ENCODE data around the gene MAN1C1.

- TF ChIP-seq, protein P1, sequence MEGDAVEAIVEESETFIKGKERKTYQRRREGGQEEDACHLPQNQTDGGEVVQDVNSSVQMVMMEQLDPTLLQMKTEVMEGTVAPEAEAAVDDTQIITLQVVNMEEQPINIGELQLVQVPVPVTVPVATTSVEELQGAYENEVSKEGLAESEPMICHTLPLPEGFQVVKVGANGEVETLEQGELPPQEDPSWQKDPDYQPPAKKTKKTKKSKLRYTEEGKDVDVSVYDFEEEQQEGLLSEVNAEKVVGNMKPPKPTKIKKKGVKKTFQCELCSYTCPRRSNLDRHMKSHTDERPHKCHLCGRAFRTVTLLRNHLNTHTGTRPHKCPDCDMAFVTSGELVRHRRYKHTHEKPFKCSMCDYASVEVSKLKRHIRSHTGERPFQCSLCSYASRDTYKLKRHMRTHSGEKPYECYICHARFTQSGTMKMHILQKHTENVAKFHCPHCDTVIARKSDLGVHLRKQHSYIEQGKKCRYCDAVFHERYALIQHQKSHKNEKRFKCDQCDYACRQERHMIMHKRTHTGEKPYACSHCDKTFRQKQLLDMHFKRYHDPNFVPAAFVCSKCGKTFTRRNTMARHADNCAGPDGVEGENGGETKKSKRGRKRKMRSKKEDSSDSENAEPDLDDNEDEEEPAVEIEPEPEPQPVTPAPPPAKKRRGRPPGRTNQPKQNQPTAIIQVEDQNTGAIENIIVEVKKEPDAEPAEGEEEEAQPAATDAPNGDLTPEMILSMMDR (IDR thresholded peaks at IDR 0.05; ENCODE audit: poor library complexity, severe bottlenecking): no peak
- no peak for TF ChIP-seq EZH2 (IDR thresholded peaks at IDR 0.05; ENCODE audit: borderline replicate concordance, insufficient read depth, low read length, poor library complexity, severe bottlenecking)
- TF ChIP-seq, protein P2, sequence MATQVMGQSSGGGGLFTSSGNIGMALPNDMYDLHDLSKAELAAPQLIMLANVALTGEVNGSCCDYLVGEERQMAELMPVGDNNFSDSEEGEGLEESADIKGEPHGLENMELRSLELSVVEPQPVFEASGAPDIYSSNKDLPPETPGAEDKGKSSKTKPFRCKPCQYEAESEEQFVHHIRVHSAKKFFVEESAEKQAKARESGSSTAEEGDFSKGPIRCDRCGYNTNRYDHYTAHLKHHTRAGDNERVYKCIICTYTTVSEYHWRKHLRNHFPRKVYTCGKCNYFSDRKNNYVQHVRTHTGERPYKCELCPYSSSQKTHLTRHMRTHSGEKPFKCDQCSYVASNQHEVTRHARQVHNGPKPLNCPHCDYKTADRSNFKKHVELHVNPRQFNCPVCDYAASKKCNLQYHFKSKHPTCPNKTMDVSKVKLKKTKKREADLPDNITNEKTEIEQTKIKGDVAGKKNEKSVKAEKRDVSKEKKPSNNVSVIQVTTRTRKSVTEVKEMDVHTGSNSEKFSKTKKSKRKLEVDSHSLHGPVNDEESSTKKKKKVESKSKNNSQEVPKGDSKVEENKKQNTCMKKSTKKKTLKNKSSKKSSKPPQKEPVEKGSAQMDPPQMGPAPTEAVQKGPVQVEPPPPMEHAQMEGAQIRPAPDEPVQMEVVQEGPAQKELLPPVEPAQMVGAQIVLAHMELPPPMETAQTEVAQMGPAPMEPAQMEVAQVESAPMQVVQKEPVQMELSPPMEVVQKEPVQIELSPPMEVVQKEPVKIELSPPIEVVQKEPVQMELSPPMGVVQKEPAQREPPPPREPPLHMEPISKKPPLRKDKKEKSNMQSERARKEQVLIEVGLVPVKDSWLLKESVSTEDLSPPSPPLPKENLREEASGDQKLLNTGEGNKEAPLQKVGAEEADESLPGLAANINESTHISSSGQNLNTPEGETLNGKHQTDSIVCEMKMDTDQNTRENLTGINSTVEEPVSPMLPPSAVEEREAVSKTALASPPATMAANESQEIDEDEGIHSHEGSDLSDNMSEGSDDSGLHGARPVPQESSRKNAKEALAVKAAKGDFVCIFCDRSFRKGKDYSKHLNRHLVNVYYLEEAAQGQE (IDR thresholded peaks at IDR 0.05; ENCODE audit: borderline replicate concordance): no peak
- TF ChIP-seq MXI1 (conservative IDR thresholded peaks at IDR 0.05; ENCODE audit: poor library complexity, severe bottlenecking): no peak
- no peak for TF ChIP-seq TAF1 (IDR thresholded peaks at IDR 0.05; ENCODE audit: low read depth)
- TF ChIP-seq POLR2AphosphoS5 (IDR thresholded peaks at IDR 0.05): no peak
- no peak for TF ChIP-seq RAD21 (conservative IDR thresholded peaks at IDR 0.05)
- no peak for TF ChIP-seq EP300 (conservative IDR thresholded peaks at IDR 0.05; ENCODE audit: poor library complexity, severe bottlenecking)
These were observed 163.9 kb downstream of the MAN1C1 start for GRCh38 chr1:25780318-25781129.
